H1 (cell line): ENCODE measurements around the gene PDGFD. TPM values are rescaled to one million over a fixed set of nuclear protein-coding genes. Genes with fewer than 3 reads are reported as not detected.

ENCODE experiments used
- CTCF ChIA-PET: fragments of 300-600 bp; sonication (Branson Sonifier 250); formaldehyde crosslinking; loops from one replicate; lab custom pipeline; 2021; ENCODE audit not compliant: partially characterized antibody; lab: Charles Lee
- POLR2A ChIA-PET: fragments of 300-600 bp; sonication (Branson Sonifier 250); formaldehyde crosslinking; loops from one replicate; lab custom pipeline; 2021; ENCODE audit warnings: inconsistent platforms; ENCODE audit not compliant: partially characterized antibody; lab: Charles Lee
- DNase-seq, 2 experiments: peaks; one replicate each; pipeline versions ENCODE4 v3.0.0 to v3.0.0-alpha.2; 2010 to 2022; ENCODE audit warnings: low spot score in 2 of 2, low read depth in 1 of 2, mixed read lengths in 1 of 2
- FAIRE-seq: peaks from 2 replicates; lab custom pipeline; 2011; peaks lifted over from hg19 to GRCh38; lab: Jason Lieb, UNC
- H2AFZ ChIP-seq: 2 replicates; pipeline ENCODE4 v1.8.1; 2012; ENCODE audit warnings: low read length, inconsistent platforms
- H2AK5ac ChIP-seq: 2 replicates; pipeline ENCODE4 v1.6.1; 2013; ENCODE audit warnings: low read depth, low read length
- H2BK120ac ChIP-seq: replicated peaks from 2 replicates; pipeline ENCODE3; 2013; ENCODE audit warnings: low read depth, low read length, inconsistent platforms
- H2BK12ac ChIP-seq: 2 replicates; pipeline ENCODE4 v1.6.1; 2013; ENCODE audit warnings: low read depth, low read length
- H2BK15ac ChIP-seq: 2 replicates; pipeline ENCODE4 v1.6.1; 2013; ENCODE audit warnings: low read length
- H2BK20ac ChIP-seq: 2 replicates; pipeline ENCODE4 v1.6.1; 2013; ENCODE audit warnings: low read length
- H2BK5ac ChIP-seq: 2 replicates; pipeline ENCODE4 v1.6.1; 2013; ENCODE audit warnings: low read depth, low read length
- H3K14ac ChIP-seq: 2 replicates; pipeline ENCODE4 v1.6.1; 2013; ENCODE audit warnings: inconsistent platforms; ENCODE audit not compliant: insufficient read length
- H3K18ac ChIP-seq: 2 replicates; pipeline ENCODE4 v1.6.1; 2013; ENCODE audit warnings: low read length; ENCODE audit errors: extremely low read depth
- H3K23ac ChIP-seq: 2 replicates; pipeline ENCODE4 v1.6.1; 2013; ENCODE audit warnings: inconsistent platforms; ENCODE audit not compliant: insufficient read length
- H3K23me2 ChIP-seq: 2 replicates; pipeline ENCODE4 v1.6.1; 2013; ENCODE audit warnings: low read depth, low read length
- H3K27ac ChIP-seq: 2 replicates; pipeline ENCODE4 v1.6.1; 2011; ENCODE audit warnings: low read depth, low read length, inconsistent platforms
- H3K27me3 ChIP-seq, 4 experiments: replicated peaks in 1 of 4; 1 replicate in 1 of 4; 2 replicates in 3 of 4; pipeline versions ENCODE4 v1.6.1 to v1.8.1; 2011 to 2013; ENCODE audit warnings: low read length in 3 of 4, mild to moderate bottlenecking in 3 of 4, inconsistent platforms in 2 of 4, mixed read lengths in 2 of 4, moderate library complexity in 1 of 4; ENCODE audit not compliant: control insufficient read depth in 3 of 4, insufficient read depth in 3 of 4; ENCODE audit errors: extremely low read depth in 1 of 4
- H3K36me3 ChIP-seq, 4 experiments: 2 replicates each; pipeline versions ENCODE4 v1.6.1 to v1.8.1; 2011 to 2013; ENCODE audit warnings: mild to moderate bottlenecking in 4 of 4, low read length in 3 of 4, moderate library complexity in 2 of 4, control low read depth in 1 of 4, inconsistent platforms in 1 of 4; ENCODE audit not compliant: insufficient read depth in 4 of 4, control insufficient read depth in 2 of 4
- H3K4ac ChIP-seq: replicated peaks from 2 replicates; pipeline ENCODE3; 2013; ENCODE audit warnings: low read length, low read depth, mixed read lengths, inconsistent platforms; ENCODE audit not compliant: insufficient read length
- H3K4me1 ChIP-seq, 4 experiments: replicated peaks in 1 of 4; 1 replicate in 1 of 4; 2 replicates in 3 of 4; pipeline versions ENCODE4 v1.6.1 to v1.8.1; 2011 to 2013; ENCODE audit warnings: low read length in 3 of 4, inconsistent platforms in 2 of 4, mixed read lengths in 1 of 4; ENCODE audit not compliant: insufficient read depth in 4 of 4, control insufficient read depth in 3 of 4
- H3K4me2 ChIP-seq, 2 experiments: 2 replicates each; pipeline versions ENCODE4 v1.6.1 to v1.8.1; 2011 to 2013; ENCODE audit warnings: low read depth in 2 of 2, low read length in 2 of 2, control low read depth in 1 of 2, inconsistent platforms in 1 of 2, mild to moderate bottlenecking in 1 of 2; ENCODE audit not compliant: insufficient read depth in 1 of 2
- H3K4me3 ChIP-seq, 4 experiments: fragments of 200-600, 300-600 bp in 1 of 4; sonication (generic), shearing (Covaris generic), sonication (Bioruptor Twin) in 1 of 4; 2 replicates each; pipeline versions ENCODE4 v1.5.1 to v1.8.1; 2011 to 2016; ENCODE audit warnings: low read length in 4 of 4, low read depth in 3 of 4, control low read depth in 2 of 4, inconsistent platforms in 2 of 4, mild to moderate bottlenecking in 2 of 4, mixed read lengths in 1 of 4, moderate library complexity in 1 of 4; ENCODE audit not compliant: insufficient read depth in 2 of 4; ENCODE audit errors: extremely low read depth in 1 of 4
- H3K56ac ChIP-seq: replicated peaks from 2 replicates; pipeline ENCODE3; 2013; ENCODE audit warnings: low read depth, mild to moderate bottlenecking, mixed read lengths, low read length, inconsistent platforms; ENCODE audit not compliant: insufficient read length
- H3K79me1 ChIP-seq: 2 replicates; pipeline ENCODE4 v1.6.1; 2013; ENCODE audit warnings: low read depth, low read length, control low read depth
- H3K79me2 ChIP-seq, 2 experiments: 2 replicates each; pipeline versions ENCODE4 v1.6.1 to v1.8.1; 2012 to 2013; ENCODE audit warnings: low read length in 2 of 2, mild to moderate bottlenecking in 2 of 2, inconsistent platforms in 1 of 2; ENCODE audit not compliant: insufficient read depth in 2 of 2, control insufficient read depth in 1 of 2
- H3K9ac ChIP-seq, 4 experiments: replicated peaks in 1 of 4; 1 replicate in 1 of 4; 2 replicates in 3 of 4; pipeline versions ENCODE4 v1.6.1 to v1.8.1; 2011 to 2013; ENCODE audit warnings: low read depth in 3 of 4, low read length in 3 of 4, control low read depth in 2 of 4, mild to moderate bottlenecking in 2 of 4, moderate library complexity in 2 of 4, inconsistent platforms in 1 of 4; ENCODE audit errors: extremely low read depth in 1 of 4
- H3K9me3 ChIP-seq, 2 experiments: 2 replicates each; pipeline versions ENCODE4 v1.6.1 to v1.8.1; 2012 to 2013; ENCODE audit warnings: mild to moderate bottlenecking in 2 of 2, moderate library complexity in 2 of 2, control low read depth in 1 of 2, inconsistent platforms in 1 of 2, low read depth in 1 of 2, low read length in 1 of 2, mixed read lengths in 1 of 2; ENCODE audit not compliant: insufficient read depth in 2 of 2
- H4K20me1 ChIP-seq, 2 experiments: replicated peaks in 1 of 2; 2 replicates each; pipeline versions ENCODE3 to v1.8.1; 2011 to 2013; ENCODE audit warnings: inconsistent platforms in 2 of 2, low read length in 2 of 2, mild to moderate bottlenecking in 1 of 2; ENCODE audit not compliant: insufficient read depth in 2 of 2, control insufficient read depth in 1 of 2
- H4K5ac ChIP-seq: 2 replicates; pipeline ENCODE4 v1.6.1; 2013; ENCODE audit warnings: low read length, low read depth, mixed read lengths, inconsistent platforms; ENCODE audit not compliant: insufficient read length
- H4K8ac ChIP-seq: 2 replicates; pipeline ENCODE4 v1.8.0; 2013; ENCODE audit warnings: mild to moderate bottlenecking, moderate library complexity, low read length, inconsistent platforms; ENCODE audit not compliant: insufficient read depth; ENCODE audit errors: extremely low read depth
- H4K91ac ChIP-seq: replicated peaks from 2 replicates; pipeline ENCODE3; 2013; ENCODE audit warnings: low read length, mixed read lengths, inconsistent platforms; ENCODE audit not compliant: insufficient read length
- BCL11A ChIP-seq, 2 experiments: IDR thresholded peaks; one replicate each; pipeline ENCODE4 v1.6.1; 2011; ENCODE audit warnings: low read depth in 2 of 2, low read length in 2 of 2, mild to moderate bottlenecking in 2 of 2
- CEBPB ChIP-seq: IDR thresholded peaks from 2 replicates; pipeline ENCODE4 v1.6.1; 2012; ENCODE audit warnings: low read depth, low read length
- KDM4A ChIP-seq: IDR thresholded peaks from one replicate; pipeline ENCODE4 v1.7.1; 2012; ENCODE audit warnings: low read depth, mild to moderate bottlenecking, moderate library complexity, low read length, inconsistent platforms; ENCODE audit not compliant: severe bottlenecking
- NANOG ChIP-seq: IDR thresholded peaks from 2 replicates; pipeline ENCODE4 v1.6.1; 2011; ENCODE audit warnings: low read length, low read depth, mild to moderate bottlenecking, inconsistent platforms; ENCODE audit not compliant: insufficient read depth, poor library complexity, severe bottlenecking
- SP2 ChIP-seq: IDR thresholded peaks from 2 replicates; pipeline ENCODE4 v1.6.1; 2012; ENCODE audit warnings: mild to moderate bottlenecking, low read length, inconsistent platforms
- SRF ChIP-seq: IDR thresholded peaks from 2 replicates; pipeline ENCODE4 v1.6.1; 2011; ENCODE audit warnings: mild to moderate bottlenecking, low read depth, low read length, moderate library complexity
- TAF1 ChIP-seq: IDR thresholded peaks from 2 replicates; pipeline ENCODE4 v1.6.1; 2011; ENCODE audit warnings: mild to moderate bottlenecking, low read depth, low read length
- WGBS, 2 experiments: shearing (Covaris generic) in 1 of 2; methylation state at CpG; one replicate each; pipeline versions ENCODE4 v1.1.6 to v1.1.7; 2013 to 2015; ENCODE audit warnings: low lambda C conversion rate in 2 of 2, mixed read lengths in 2 of 2, inconsistent platforms in 1 of 2, low coverage in 1 of 2, missing lambda C conversion rate in 1 of 2; ENCODE audit not compliant: insufficient replicate concordance in 2 of 2, insufficient coverage in 1 of 2, insufficient read length in 1 of 2; ENCODE audit errors: extremely low coverage in 1 of 2, missing lambda C conversion rate in 1 of 2; 5-methylcytosine and 5-hydroxymethylcytosine counted together
- polyA plus RNA-seq, 7 experiments: library from polyadenylated mRNA; depleted of rRNA in 3 of 7; stranded (reverse) in 5 of 7; unstranded in 2 of 7; fragments of >200 nt in 5 of 7; fragments of 200-250 nt in 2 of 7; gene quantifications; 1 replicate in 5 of 7; 2 replicates in 1 of 7; 4 replicates in 1 of 7; pipeline versions ENCODE4 v1.2.1 to v1.2.3, GENCODE V29; 2011 to 2013; ENCODE audit warnings: missing spikeins in 2 of 7, mixed read lengths in 2 of 7
- total RNA-seq: library from RNA; stranded (reverse); fragmentation: NEBNext Ultra II Directional; extraction: Animal tissue kit (Norgen Biotek cat#: 25700); gene quantifications from 2 replicates; pipeline ENCODE4 v1.2.1, GENCODE V29; 2021
- TF ChIP-seq, protein P1 (sequence below): IDR thresholded peaks from 2 replicates; pipeline ENCODE4 v1.6.1; 2012; ENCODE audit warnings: low read length, inconsistent platforms
- TF ChIP-seq, protein P2 (sequence below): IDR thresholded peaks from 2 replicates; pipeline ENCODE4 v1.6.1; 2012; ENCODE audit warnings: inconsistent platforms

The PDGFD gene
- total and polyA plus RNA-seq, 2 of the 8 experiments (the other 6 are each of a cell fraction or from before 2014, with no cell fraction given) = 1.1 to 3.9 TPM

DNA sequence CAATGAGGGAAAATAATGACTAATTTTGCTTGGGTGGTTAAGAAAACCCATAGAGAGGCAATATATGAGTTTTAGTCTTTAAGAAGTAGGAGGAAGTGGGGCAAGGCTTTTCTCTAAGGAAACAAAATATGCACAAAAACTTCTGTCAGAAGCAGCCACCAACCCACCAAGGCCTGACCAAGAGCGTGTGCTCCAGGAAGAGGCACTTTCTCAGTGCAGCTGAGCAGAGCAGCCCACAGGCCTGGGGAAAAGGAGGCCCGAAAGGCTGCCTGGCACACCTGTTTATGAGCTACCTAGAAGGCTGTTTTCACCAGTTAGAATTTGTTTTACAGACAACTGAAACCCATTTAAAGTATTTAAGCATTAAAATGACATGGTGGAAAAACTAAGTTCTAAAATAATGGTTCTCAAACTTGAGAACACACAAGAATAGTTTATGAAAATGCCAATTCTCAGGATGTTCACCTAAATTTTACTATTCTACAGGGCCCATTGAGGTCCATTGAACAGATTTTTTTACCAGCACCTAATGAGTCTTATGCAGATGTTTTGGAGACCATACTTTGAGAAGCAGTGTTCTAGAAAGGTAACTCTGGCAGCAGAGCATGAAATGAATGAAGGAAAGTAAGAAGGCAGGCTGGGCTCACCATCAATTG is 288.0 kb downstream of the PDGFD start:
- Histone ChIP-seq H3K18ac (no peak overlapping the region), H4K8ac (no peak overlapping the region), H2BK5ac (no peak overlapping the region), H3K36me3 (no peaks in the 10 kb centered on the region), H2BK12ac (no peak overlapping the region), H3K4ac (no peak overlapping the region), H3K23me2 (no peaks in the 10 kb centered on the region), H4K91ac (no peak overlapping the region), H3K27ac (no peak overlapping the region), H4K5ac (no peak overlapping the region), H3K4me1 (no peaks in the 10 kb centered on the region), H2AFZ (no peak overlapping the region), H3K4me3 (no peak overlapping the region), H2AK5ac (no peak overlapping the region), H3K79me2 (no peaks in the 10 kb centered on the region), H3K56ac (no peak overlapping the region), H4K20me1 (no peaks in the 10 kb centered on the region), H2BK20ac (no peak overlapping the region), H3K79me1 (no peaks in the 10 kb centered on the region), H2BK120ac (no peak overlapping the region), H3K9me3 (no peaks in the 10 kb centered on the region), H3K4me2 (no peak overlapping the region), H3K9ac (no peak overlapping the region), H2BK15ac (no peak overlapping the region), H3K23ac (no peak overlapping the region), H3K14ac (no peak overlapping the region), H3K27me3 (no peaks in the 10 kb centered on the region)
- DNase-seq (no peak), FAIRE-seq (no peak)
- no peak for TF ChIP-seq CEBPB
- no peak for TF ChIP-seq SRF
- TF ChIP-seq KDM4A = no peak
- TF ChIP-seq, protein P1, sequence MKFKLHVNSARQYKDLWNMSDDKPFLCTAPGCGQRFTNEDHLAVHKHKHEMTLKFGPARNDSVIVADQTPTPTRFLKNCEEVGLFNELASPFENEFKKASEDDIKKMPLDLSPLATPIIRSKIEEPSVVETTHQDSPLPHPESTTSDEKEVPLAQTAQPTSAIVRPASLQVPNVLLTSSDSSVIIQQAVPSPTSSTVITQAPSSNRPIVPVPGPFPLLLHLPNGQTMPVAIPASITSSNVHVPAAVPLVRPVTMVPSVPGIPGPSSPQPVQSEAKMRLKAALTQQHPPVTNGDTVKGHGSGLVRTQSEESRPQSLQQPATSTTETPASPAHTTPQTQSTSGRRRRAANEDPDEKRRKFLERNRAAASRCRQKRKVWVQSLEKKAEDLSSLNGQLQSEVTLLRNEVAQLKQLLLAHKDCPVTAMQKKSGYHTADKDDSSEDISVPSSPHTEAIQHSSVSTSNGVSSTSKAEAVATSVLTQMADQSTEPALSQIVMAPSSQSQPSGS = no peak
- TF ChIP-seq, protein P2, sequence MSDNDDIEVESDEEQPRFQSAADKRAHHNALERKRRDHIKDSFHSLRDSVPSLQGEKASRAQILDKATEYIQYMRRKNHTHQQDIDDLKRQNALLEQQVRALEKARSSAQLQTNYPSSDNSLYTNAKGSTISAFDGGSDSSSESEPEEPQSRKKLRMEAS = no peak
- TF ChIP-seq NANOG = no peak
- TF ChIP-seq BCL11A (IDR thresholded peaks at IDR 0.05; ENCODE audit: low read depth in 2 of 2, low read length in 2 of 2) = no peak
- no peak for TF ChIP-seq TAF1
- no peak for TF ChIP-seq SP2
- ChIA-PET CTCF (no interaction called here), POLR2A (no interaction called here)
- 87% methylated on average over 2 of the region's 2 CpGs; no CpG with 5 or more reads in 1 of the 2 experiments for WGBS, 2 experiments
